ENCODE measurements around the gene CASKIN1. TPM values are rescaled to one million over a fixed set of nuclear protein-coding genes. Genes with fewer than 3 reads are reported as not detected.
A peak's percentile ranks its signal among the peaks of the same experiment; 100 is the strongest.
"Not testable (repeated sequence)": the region's sequence is repeated elsewhere in the genome, so short reads cannot be mapped to it uniquely, and the experiment has no call there.

The CASKIN1 gene
- total RNA-seq, 1 donor from 2014 or later, result 2.3 TPM

DNA sequence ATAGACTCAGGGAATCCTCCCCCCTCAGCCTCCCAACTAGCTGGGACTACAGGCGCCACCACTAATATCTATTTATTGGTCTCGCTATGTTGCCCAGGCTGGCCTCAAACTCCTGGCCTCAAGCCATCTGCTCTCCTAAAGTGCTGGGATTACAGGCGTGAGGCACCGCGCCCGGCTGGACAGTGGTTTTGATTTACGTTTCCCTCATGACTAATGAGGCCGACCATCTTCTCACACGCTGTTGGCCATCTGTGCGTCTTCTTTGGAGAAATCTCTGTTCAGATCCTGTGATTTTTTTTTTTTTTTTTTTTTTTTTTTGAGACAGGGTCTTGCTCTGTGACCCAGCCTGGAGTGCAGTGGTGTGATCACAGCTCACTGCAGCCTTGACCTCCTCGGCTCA, 67.2 kb downstream of the CASKIN1 start:
- DNase-seq (ENCODE audit: low spot score); H3K27me3 Mint-ChIP-seq (ENCODE audit: low read depth); H3K9me3 Mint-ChIP-seq (ENCODE audit: low read depth); H3K36me3 Mint-ChIP-seq (ENCODE audit: low read depth): not testable (repeated sequence)
- Mint-ChIP-seq H3K27ac (ENCODE audit: unreplicated experiment) (peak overlapping the region; percentile 92), H3K4me1 (ENCODE audit: low read depth) (peaks cover 47% of the 10 kb centered on the region), H3K4me3 (ENCODE audit: unreplicated experiment) (peak overlapping the region; percentile 66)

DNA sequence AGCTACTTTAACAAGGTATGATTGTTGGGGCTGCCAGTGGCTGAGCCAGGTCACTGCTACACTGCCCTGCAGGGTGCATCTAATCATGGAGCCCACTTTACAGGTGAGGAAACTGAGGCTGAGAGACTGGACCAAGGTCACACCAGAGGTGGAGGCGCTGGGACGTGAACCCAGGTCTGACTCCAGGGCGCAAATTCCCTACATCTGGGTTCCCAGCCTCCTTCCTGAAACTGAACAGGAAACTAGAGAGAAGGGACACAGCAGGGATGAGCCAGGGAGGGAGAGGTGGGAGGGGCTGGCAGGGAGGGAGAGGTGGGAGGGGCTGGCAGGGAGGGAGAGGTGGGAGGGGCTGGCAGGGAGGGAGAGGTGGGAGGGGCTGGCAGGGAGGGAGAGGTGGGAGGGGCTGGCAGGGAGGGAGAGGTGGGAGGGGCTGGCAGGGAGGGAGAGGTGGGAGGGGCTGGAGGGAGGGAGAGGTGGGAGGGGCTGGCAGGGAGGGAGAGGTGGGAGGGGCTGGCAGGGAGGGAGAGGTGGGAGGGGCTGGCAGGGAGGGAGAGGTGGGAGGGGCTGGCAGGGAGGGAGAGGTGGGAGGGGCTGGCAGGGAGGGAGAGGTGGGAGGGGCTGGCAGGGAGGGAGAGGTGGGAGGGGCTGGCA, 68.7 kb downstream of the CASKIN1 start:
- not testable (repeated sequence) for DNase-seq (ENCODE audit: low spot score)

More for the DNA sequence above, 68.7 kb downstream of the CASKIN1 start:
- H3K27me3 Mint-ChIP-seq (ENCODE audit: low read depth); H3K36me3 Mint-ChIP-seq (ENCODE audit: low read depth); H3K4me3 Mint-ChIP-seq (ENCODE audit: unreplicated experiment); H3K9me3 Mint-ChIP-seq (ENCODE audit: low read depth): not testable (repeated sequence)
- Mint-ChIP-seq H3K4me1 (ENCODE audit: low read depth) (peaks cover 47% of the 10 kb centered on the region), H3K27ac (ENCODE audit: unreplicated experiment) (peak overlapping the region; percentile 66)

Small RNAs within 50 kb of the gene (microRNA-seq; reads per million reads assigned to microRNA genes)
- gene MIR3180-5 (ENCODE audit: borderline number of aligned reads), result not detected
- not detected for gene MIR4516 (ENCODE audit: borderline number of aligned reads)

Other genes with a start within 250 kb of the CASKIN1 start
- gene RPL3L, start 241.9 kb downstream of the CASKIN1 start, total RNA-seq, result not detected in 3 replicates
- gene NDUFB10, start 237.1 kb downstream of the CASKIN1 start, total RNA-seq, result 97.9 to 131 TPM (median 110 TPM) in 3 replicates
- 1,605 to 1,878 TPM (median 1,662 TPM) in 3 replicates for gene RPS2, start 231.8 kb downstream of the CASKIN1 start, total RNA-seq
- not detected in 3 replicates for gene RNF151, start 229.7 kb downstream of the CASKIN1 start, total RNA-seq
- gene TBL3, start 224.6 kb downstream of the CASKIN1 start, total RNA-seq, result 20.9 to 40.1 TPM (median 21.6 TPM) in 3 replicates
- 0.25 to 0.48 TPM (median 0.26 TPM) in 3 replicates for gene NOXO1, start 215.1 kb downstream of the CASKIN1 start, total RNA-seq
- 17.0 to 19.7 TPM (median 17.5 TPM) in 3 replicates for gene GFER, start 212.4 kb downstream of the CASKIN1 start, total RNA-seq
- gene SYNGR3, start 206.6 kb downstream of the CASKIN1 start, total RNA-seq, result 0.39 to 0.74 TPM (median 0.67 TPM) in 3 replicates
- 39.0 to 43.4 TPM (median 41.7 TPM) in 3 replicates for gene ZNF598, start 186.8 kb downstream of the CASKIN1 start, total RNA-seq
- gene NPW, start 176.8 kb downstream of the CASKIN1 start, total RNA-seq, result 1.1 to 3.7 TPM (median 2.5 TPM) in 3 replicates
- 61.5 to 89.4 TPM (median 87.0 TPM) in 3 replicates for gene NHERF2, start 169.7 kb downstream of the CASKIN1 start, total RNA-seq
- gene NTHL1, start 148.8 kb downstream of the CASKIN1 start, total RNA-seq, result 12.6 to 15.4 TPM (median 14.2 TPM) in 3 replicates
- gene TSC2, start 148.6 kb downstream of the CASKIN1 start, total RNA-seq, result 107 to 158 TPM (median 108 TPM) in 3 replicates
- gene PKD1, start 60.7 kb downstream of the CASKIN1 start, total RNA-seq, result 131 to 230 TPM (median 216 TPM) in 3 replicates
- 0.28 to 1.1 TPM (median 0.80 TPM) in 3 replicates for gene RAB26, start 48.0 kb downstream of the CASKIN1 start, total RNA-seq
- 62.1 to 71.3 TPM (median 63.4 TPM) in 3 replicates for gene TRAF7, start 40.8 kb downstream of the CASKIN1 start, total RNA-seq
- 37.1 to 41.4 TPM (median 39.3 TPM) in 3 replicates for gene MLST8, start 8.8 kb upstream of the CASKIN1 start, total RNA-seq
- 5.4 to 7.3 TPM (median 6.9 TPM) in 3 replicates for gene BRICD5, start 14.3 kb upstream of the CASKIN1 start, total RNA-seq
- 15.6 to 21.1 TPM (median 16.0 TPM) in 3 replicates for gene PGP, start 18.2 kb upstream of the CASKIN1 start, total RNA-seq
- gene E4F1, start 27.0 kb upstream of the CASKIN1 start, total RNA-seq, result 18.7 to 25.7 TPM (median 20.7 TPM) in 3 replicates
- 0.97 to 1.6 TPM (median 1.2 TPM) in 3 replicates for gene DNASE1L2, start 39.8 kb upstream of the CASKIN1 start, total RNA-seq
- 25.5 to 45.4 TPM (median 44.5 TPM) in 3 replicates for gene ECI1, start 55.0 kb upstream of the CASKIN1 start, total RNA-seq
- gene RNPS1, start 71.5 kb upstream of the CASKIN1 start, total RNA-seq, result 109 to 122 TPM (median 111 TPM) in 3 replicates
- gene ABCA3, start 144.1 kb upstream of the CASKIN1 start, total RNA-seq, result 16.3 to 27.3 TPM (median 26.0 TPM) in 3 replicates
- gene CCNF, start 232.8 kb upstream of the CASKIN1 start, total RNA-seq, result 4.9 to 7.7 TPM (median 7.6 TPM) in 3 replicates

All from chondrocyte (in vitro differentiated cells).